HG02759 (cell line): ENCODE results near the gene CMTM5.
"Not testable (repeated sequence)": the region's sequence is repeated elsewhere in the genome, so short reads cannot be mapped to it uniquely, and the experiment has no call there.

Source experiments
- ATAC-seq: cut with Tn5 transposase; IDR thresholded peaks from one replicate; pipeline ENCODE4 v1.9.1; 2021; ENCODE audit warnings: mild to moderate bottlenecking, moderate library complexity; ENCODE audit not compliant: unreplicated experiment

Gene CMTM5

DNA sequence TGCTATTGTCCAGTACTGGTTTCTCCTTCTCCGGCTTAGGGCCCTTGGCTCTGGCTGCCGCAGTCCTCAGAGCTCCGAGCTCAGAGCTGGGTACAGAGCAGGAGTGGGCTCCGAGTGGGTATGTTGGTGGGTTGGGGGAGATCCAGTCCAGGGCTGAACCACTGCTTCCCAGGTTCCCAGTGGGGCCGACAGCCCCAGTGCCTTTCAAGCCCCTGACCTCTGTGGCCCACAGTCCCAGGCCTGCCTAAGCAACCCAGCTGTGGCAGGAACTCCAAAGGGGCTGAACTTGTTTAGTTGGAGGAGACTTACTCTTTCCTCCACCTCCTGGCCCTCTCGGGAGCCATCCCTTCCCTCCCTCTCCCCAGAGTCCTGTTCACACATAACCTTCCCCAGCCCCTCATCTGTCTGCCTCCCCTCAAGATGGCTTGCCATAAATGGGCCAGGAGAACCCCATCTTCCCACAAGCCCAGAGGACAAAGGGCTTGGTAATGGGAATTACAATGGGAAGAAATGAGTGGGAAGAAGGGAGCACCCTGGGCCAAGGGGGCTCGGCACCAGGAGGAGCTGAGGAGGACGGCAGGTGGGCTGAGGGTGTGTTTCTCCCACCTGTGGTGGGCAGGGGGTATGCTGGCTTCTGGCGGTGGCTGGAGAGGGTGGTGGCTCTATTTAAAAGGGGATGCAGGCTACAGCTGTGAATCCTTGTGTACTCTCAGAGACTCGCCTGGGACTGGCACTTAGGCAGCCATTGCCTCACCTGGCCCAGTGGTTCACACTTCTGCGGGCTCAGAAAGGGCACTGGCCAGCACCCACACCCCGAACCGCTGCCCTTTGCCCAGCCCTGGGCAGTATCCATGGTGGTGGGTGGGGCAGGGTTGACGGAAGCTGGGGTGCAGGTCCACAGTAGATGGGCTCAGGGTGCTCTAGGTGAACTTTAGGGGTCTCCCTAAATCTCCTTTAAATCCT lies 35.0 kb downstream of the CMTM5 start:
- no peak for ATAC-seq

DNA sequence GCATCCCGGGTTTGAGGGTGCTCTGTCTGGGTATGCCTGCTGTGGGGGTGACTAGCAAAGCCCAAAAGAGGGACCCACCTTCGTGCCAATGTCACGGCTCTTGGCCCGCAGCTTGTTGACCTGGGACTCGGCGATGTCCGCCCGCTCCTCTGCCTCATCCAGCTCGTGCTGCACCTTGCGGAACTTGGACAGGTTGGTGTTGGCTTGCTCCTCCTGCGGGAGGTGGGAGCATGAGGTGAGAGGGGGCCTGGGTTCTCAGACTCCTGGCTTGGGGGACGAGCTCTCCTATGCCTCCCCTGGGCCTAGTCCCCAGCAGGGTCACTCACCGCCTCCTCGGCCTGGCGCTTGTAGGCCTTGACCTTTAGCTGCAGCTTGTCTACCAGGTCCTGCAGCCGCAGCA lies 36.8 kb downstream of the CMTM5 start:
- ATAC-seq, result no peak

GRCh38 chr14:23414254-23414653 lies 37.4 kb downstream of the CMTM5 start:
- ATAC-seq, result no peak

- ATAC-seq, result no peak
Observed at GRCh38 chr14:23414906-23415820, 38.3 kb downstream of the CMTM5 start.

DNA sequence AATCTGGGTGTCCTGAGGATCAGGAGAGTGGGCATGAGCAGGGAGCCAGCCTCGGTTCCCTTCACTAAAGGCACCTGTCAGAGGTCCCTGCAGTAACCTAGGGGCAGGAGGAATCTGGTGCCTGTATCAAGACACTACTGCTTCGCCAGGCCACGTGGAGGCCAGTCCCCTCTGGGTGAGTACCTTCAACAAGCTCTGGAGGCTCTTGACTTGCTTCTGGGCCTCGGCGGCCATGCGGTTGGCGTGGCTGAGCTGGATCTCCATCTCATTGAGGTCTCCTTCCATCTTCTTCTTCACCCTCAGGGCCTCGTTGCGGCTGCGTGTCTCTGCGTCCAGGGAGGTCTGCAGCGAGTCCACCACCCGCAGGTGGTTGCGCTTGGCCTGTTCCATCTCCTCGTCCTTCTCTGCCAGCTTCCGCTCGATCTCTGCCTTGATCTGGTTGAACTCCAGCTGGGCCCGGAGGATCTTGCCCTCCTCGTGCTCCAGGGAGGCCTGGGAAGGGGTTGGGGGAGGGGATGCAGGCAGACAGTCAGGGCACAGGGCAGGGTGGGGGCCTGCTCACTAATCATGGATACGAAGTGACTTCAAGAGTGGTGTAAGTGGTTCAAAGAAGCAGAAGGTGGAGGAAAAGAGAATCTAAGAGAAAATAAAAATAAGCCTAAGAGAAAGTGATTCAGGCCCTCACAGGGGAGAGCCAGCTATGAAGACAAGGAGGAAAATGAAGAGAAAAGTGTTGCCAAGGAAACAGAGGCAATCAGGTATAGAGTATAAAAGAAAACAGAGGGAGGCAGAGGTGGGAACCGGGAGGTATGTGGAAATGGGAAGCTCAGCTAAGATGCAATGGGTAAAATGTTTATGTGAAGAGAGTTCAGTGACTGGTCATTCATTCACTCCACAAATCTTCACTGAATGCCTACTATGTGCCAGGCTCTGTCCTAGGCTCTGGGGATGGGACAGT lies 39.3 kb downstream of the CMTM5 start:
- ATAC-seq, result no peak

DNA sequence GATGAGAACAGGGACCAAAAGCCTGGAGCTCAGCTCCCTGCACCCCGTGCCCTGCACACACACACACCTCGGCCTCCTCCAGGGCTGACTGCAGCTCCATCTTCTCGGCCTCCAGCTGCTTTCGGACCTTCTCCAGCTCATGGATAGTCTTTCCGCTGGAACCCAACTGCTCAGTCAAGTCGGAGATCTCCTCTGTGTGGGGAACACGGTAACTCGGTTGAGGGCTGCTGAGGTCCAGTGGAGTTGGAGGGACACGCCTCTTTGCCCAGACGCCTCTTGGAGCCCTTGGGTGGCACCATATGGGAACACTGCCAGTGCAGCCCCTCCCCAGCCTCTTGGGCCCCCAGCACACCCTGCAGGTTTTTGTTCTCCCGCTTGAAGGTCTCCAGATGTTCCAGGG lies 40.0 kb downstream of the CMTM5 start:
- no peak for ATAC-seq

DNA sequence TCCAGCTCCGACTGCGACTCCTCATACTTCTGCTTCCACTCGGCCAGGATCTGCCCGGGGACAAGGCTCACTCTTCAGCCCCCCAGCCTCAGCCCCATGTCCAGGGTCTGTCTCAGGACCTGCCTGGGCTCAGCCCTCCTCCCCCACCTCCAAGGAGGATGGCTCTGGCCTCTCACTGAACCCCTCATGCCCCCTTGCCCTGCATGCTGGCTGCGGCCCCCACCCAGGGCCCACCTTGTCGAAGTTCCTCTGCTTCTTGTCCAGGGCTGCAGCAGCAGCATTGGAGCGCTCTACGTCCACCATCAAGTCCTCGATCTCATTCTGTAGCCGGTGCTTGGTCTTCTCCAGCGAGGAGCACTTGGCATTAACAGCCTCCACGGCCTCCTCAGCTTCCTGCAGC lies 40.4 kb downstream of the CMTM5 start:
- not testable (repeated sequence) for ATAC-seq

- ATAC-seq, result no peak
Observed at GRCh38 chr14:23418021-23418420, 41.2 kb downstream of the CMTM5 start.

DNA sequence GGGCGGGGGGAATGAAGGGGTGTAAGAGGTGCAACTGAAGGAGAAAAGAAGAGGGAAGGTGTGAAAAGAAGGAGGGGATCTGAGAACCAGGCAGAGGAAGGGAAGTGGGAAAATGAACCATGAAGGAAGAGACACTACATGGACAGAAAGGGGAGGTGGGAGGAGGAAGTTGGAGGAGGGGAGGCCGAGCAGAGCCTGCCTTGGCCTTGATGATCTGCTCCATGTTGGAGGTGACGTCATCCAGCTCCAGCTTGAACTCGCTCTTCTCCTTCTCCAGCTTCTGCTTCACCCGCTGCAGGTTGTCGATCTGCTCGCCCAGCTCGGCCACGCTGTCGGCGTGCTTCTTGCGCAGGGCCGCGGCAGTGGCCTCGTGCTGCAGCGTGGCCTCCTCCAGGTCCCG lies 42.8 kb downstream of the CMTM5 start:
- ATAC-seq, result not testable (repeated sequence)

DNA sequence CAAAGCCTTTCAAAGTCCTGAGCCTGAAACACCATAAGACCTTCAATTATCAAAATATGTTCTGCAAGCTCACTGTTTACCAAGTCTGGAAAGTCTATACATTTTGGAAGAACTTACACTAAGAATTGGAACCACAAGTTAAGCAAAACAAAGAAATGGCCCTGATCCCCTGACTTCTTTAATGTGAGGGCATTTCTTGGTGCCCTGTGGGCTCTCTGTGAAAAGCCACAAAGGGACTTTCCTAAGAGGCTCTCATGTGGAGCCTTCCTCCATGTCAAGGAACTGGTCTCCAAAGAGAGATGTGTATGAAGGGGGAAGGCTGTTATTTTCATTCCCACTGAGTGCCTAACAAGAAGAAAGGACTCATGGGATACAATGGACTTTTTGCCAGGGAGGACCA lies 44.7 kb downstream of the CMTM5 start:
- ATAC-seq, result no peak

- no peak for ATAC-seq
Observed at GRCh38 chr14:23423657-23424056, 46.8 kb downstream of the CMTM5 start.

GRCh38 chr14:23425169-23425568 lies 48.3 kb downstream of the CMTM5 start:
- no peak for ATAC-seq

GRCh38 chr14:23425798-23426197 lies 49.0 kb downstream of the CMTM5 start:
- not testable (repeated sequence) for ATAC-seq

DNA sequence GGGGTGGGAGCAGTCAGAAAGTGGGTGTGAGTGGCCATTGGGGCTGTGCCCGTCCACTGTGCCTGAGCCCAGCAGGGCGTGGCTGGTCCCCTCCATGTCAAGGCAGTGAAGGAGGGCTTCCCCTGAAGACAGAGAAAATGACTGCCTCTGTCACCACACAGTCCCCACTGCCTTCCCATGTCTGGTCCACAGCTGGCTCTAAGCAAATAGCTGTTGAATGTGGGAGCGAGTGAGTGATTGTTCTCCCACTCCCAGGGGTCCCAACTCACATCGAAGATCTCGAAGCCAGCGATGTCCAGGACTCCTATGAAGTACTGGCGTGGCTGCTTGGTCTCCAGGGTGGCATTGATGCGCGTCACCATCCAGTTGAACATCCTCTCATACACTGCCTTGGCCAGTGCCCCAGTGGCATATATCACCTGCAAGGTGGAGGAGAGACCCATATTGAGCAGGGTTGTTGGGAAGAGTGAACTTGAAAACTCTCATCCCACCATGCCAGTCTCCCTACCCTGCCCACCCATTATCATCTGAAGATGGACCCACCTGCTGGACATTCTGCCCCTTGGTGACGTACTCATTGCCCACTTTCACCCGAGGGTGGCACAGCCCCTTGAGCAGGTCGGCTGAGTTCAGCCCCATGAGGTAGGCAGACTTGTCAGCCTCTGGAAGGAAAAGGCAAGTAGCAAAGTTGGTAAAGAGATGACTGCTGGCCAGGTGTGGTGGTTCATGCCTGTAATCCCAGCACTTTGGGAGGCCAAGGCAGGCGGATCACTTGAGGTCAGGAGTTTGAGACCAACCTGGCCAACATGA lies 52.0 kb downstream of the CMTM5 start:
- no peak for ATAC-seq
